Heart right ventricle (tissue), 16 donors: Measurements from ENCODE around the gene OTUD4. TPM values are rescaled to one million over a fixed set of nuclear protein-coding genes. Genes with fewer than 3 reads are reported as not detected.
A peak's percentile ranks its signal among the peaks of the same experiment; 100 is the strongest.

Experiments used
- ATAC-seq, 8 donors: fragments of 200-7000 bp; cut with Tn5 transposase; one replicate each; pipeline ENCODE4 v1.9.1; 2020; ENCODE audit warnings: mild to moderate bottlenecking in 8 of 8, moderate library complexity in 8 of 8, moderate number of reproducible peaks in 1 of 8
- DNase-seq, 2 donors: peaks; one replicate each; pipeline ENCODE4 v3.0.0-alpha.2; 2020
- H3K27ac ChIP-seq, 10 donors: fragments of 200-600 bp; sonication (generic) in 2 of 10; one replicate each; pipeline versions ENCODE4 v1.5.0 to v1.8.0; 2020 to 2022; ENCODE audit warnings: mild to moderate bottlenecking in 3 of 10
- H3K27me3 ChIP-seq, 7 donors: fragments of 200-600 bp; one replicate each; pipeline ENCODE4 v1.8.0; 2021 to 2022; ENCODE audit warnings: mild to moderate bottlenecking in 2 of 7
- H3K36me3 ChIP-seq, 9 donors: fragments of 200-600 bp; sonication (generic) in 1 of 9; one replicate each; pipeline versions ENCODE4 v1.5.0 to v1.8.0; 2020 to 2022; ENCODE audit warnings: mild to moderate bottlenecking in 2 of 9
- H3K4me1 ChIP-seq, 9 donors: fragments of 200-600 bp; sonication (generic) in 1 of 9; one replicate each; pipeline versions ENCODE4 v1.5.0 to v1.8.0; 2020 to 2022; ENCODE audit warnings: mild to moderate bottlenecking in 4 of 9
- H3K4me3 ChIP-seq, 10 donors: fragments of 200-600 bp; sonication (generic) in 2 of 10; one replicate each; pipeline versions ENCODE4 v1.5.0 to v1.8.0; 2020 to 2022; ENCODE audit warnings: mild to moderate bottlenecking in 7 of 10, moderate library complexity in 2 of 10
- H3K9me3 ChIP-seq, 11 donors: fragments of 200-600 bp in 10 of 11; sonication (generic) in 2 of 11; one replicate each; pipeline versions ENCODE4 v1.5.0 to v1.8.0; 2013 to 2022; ENCODE audit warnings: mild to moderate bottlenecking in 2 of 11, control low read depth in 1 of 11, moderate library complexity in 1 of 11
- WGBS, 2 donors: extraction: QIAGEN DNeasy Blood & Tissue Kit; methylation state at CpG; one replicate each; pipeline ENCODE4 v1.1.7; 2013; ENCODE audit warnings: inconsistent platforms in 1 of 2; 5-methylcytosine and 5-hydroxymethylcytosine counted together
- intact Hi-C, 10 donors: fragments of 100-400 bp; cut with DNase I; formaldehyde crosslinking; loops; one replicate each; pipeline versions ENCODE4 v1.11.1 to v1.14.2; 2022
- polyA plus RNA-seq, 2 donors: library from polyadenylated mRNA; stranded (reverse); fragments of 200-250 nt; gene quantifications; one replicate each; pipeline ENCODE4 v1.2.3, GENCODE V29; 2013
- total RNA-seq, 10 donors: library from RNA; stranded (reverse); fragmentation: NEBNext Ultra II Directional in 3 of 10; extraction: Animal tissue kit (Norgen Biotek cat#: 25700) in 3 of 10; gene quantifications; one replicate each; pipeline versions ENCODE4 v1.2.1 to v1.2.4, GENCODE V29; 2021 to 2023
- TF ChIP-seq, protein P1 (sequence below), 9 donors: fragments of 200-600 bp; sonication (generic) in 2 of 9; IDR thresholded peaks; one replicate each; pipeline versions ENCODE4 v1.5.0 to v1.8.0; 2021 to 2022; ENCODE audit warnings: antibody characterized with exemption in 9 of 9, mild to moderate bottlenecking in 5 of 9, moderate library complexity in 1 of 9
- donor health status: Arrhythmogenic right ventricular cardiomyopathy.
- donor health status: ischemic (EF 13 %, LVEDD 7.1; RV severe dilation, severe dysfunction).
- donor health status: healthy with polysubstance abuse.
- donor health status: DM: no; HTN: yes; CAD: no.
- donor health status: DM: no; HTN: no; CAD: no.
- donor health status: ischemic (EF 25% LVEDD 6.9; RV normal size, moderate dysfunction).
- donor health status: ischemic (EF 25% LVEDD 5.7; RV mildly dilated, moderate dysfunction).
- donor health status: healthy.
- donor health status: DM: yes; HTN: yes; CAD: no.
- donor health status: Ischemic cardiomyopathy.
- donor health status: ischemic (EF 35%, LVEDD 5.7; RV mildly dilated, moderate dysfunction).
- donor health status: nonischemic (EF 11% LVEDD 7.7; RV severe dilation, severe dysfunction).
- donor health status: DM: yes; HTN: yes; CAD: no.
- donor health status: PGD.
- donor health status: ischemic (EF 29% LVEDD 5.4; RV normal size, mild dysfunction).
- donor health status: nonischemic (EF 23%, LVEDD 6.1; RV moderate dilation, normal function).

Gene OTUD4
- total and polyA plus RNA-seq, 12 donors, result 9.3 to 36.7 (median 26.3) TPM

DNA sequence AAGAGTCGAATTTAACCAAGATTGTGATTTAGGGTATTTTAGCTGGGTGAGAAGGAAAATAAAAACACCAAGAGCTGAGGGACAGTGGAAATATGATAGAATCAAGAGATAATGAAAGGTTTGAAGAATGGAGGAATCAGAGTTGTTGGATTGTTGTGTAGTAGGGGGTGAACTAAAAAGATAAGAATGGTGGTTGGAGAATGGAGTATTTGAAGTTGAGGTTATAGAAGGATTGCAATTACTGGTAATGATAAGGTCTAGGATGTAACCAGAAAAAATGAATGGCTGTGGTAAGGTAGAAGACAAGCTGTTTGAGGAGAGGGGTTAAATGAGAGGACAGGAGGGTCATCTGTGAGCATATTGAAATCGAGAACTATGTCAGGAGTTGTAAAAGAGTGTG lies 77.8 kb downstream of the OTUD4 start:
- ATAC-seq, result no peak
- intact Hi-C loops, result no loop called here
- H3K36me3 ChIP-seq, result peaks cover 0 to 37% (median 20%) of the 10 kb centered on the region in 9 donors
- no peaks in the 10 kb centered on the region for H3K9me3 ChIP-seq
- no peak overlapping the region for H3K27ac ChIP-seq
- DNase-seq, result no peak
- no peak overlapping the region for H3K4me3 ChIP-seq
- TF ChIP-seq, protein P1, sequence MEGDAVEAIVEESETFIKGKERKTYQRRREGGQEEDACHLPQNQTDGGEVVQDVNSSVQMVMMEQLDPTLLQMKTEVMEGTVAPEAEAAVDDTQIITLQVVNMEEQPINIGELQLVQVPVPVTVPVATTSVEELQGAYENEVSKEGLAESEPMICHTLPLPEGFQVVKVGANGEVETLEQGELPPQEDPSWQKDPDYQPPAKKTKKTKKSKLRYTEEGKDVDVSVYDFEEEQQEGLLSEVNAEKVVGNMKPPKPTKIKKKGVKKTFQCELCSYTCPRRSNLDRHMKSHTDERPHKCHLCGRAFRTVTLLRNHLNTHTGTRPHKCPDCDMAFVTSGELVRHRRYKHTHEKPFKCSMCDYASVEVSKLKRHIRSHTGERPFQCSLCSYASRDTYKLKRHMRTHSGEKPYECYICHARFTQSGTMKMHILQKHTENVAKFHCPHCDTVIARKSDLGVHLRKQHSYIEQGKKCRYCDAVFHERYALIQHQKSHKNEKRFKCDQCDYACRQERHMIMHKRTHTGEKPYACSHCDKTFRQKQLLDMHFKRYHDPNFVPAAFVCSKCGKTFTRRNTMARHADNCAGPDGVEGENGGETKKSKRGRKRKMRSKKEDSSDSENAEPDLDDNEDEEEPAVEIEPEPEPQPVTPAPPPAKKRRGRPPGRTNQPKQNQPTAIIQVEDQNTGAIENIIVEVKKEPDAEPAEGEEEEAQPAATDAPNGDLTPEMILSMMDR (IDR thresholded peaks at IDR 0.05), result no peak
- 88 to 91% methylated on average over 2 of the region's 2 CpGs for WGBS, 2 donors
- H3K4me1 ChIP-seq, result peaks cover 0 to 63% (median 34%) of the 10 kb centered on the region in 9 donors
- H3K27me3 ChIP-seq, result no peaks in the 10 kb centered on the region

- TF ChIP-seq, protein P1 (IDR thresholded peaks at IDR 0.05), result no peak
- Histone ChIP-seq H3K9me3 (no peaks in the 10 kb centered on the region), H3K36me3 (peaks cover 0 to 23% (median 14%) of the 10 kb centered on the region in 9 donors), H3K27me3 (no peaks in the 10 kb centered on the region), H3K4me3 (no peak overlapping the region), H3K27ac (no peak overlapping the region), H3K4me1 (peaks cover 3 to 64% (median 41%) of the 10 kb centered on the region in 9 donors)
- DNase-seq (no peak), ATAC-seq (no peak)
- intact Hi-C loops, result no loop called here
- 94 to 97% methylated on average over 1 of the region's 1 CpG for WGBS, 2 donors
These were observed 79.3 kb downstream of the OTUD4 start for GRCh38 chr4:145101091-145101490.

GRCh38 chr4:145099653-145100052 lies 80.7 kb downstream of the OTUD4 start:
- peak overlapping the region in 9 of 10 donors; percentile 60 to 91 (median 79) for H3K4me3 ChIP-seq
- DNase-seq (no peak), ATAC-seq (no peak)
- H3K36me3 ChIP-seq, result peaks cover 0 to 23% (median 14%) of the 10 kb centered on the region in 9 donors
- H3K27ac ChIP-seq, result peak overlapping the region in 2 of 10 donors; percentile 91 to 93
- TF ChIP-seq, protein P1 (IDR thresholded peaks at IDR 0.05), result no peak
- 24 to 40% methylated on average over 5 of the region's 5 CpGs for WGBS, 2 donors
- no peaks in the 10 kb centered on the region for H3K9me3 ChIP-seq
- intact Hi-C loops, result loop anchor here in 2 of 10 donors (10.0 kb wide), 1 partner anchor 925 kb away; no protein-coding TSS in a partner anchor
- peaks cover 3 to 69% (median 45%) of the 10 kb centered on the region in 9 donors for H3K4me1 ChIP-seq
- no peaks in the 10 kb centered on the region for H3K27me3 ChIP-seq

GRCh38 chr4:145098675-145099037 lies 81.7 kb downstream of the OTUD4 start:
- ATAC-seq (peak; percentile 18 to 72 (median 54)), DNase-seq (peak in 1 of 2 donors; percentile 40)
- Histone ChIP-seq H3K36me3 (peaks cover 0 to 26% (median 19%) of the 10 kb centered on the region in 9 donors), H3K4me1 (peaks cover 3 to 66% (median 45%) of the 10 kb centered on the region in 9 donors), H3K4me3 (peak overlapping the region; percentile 50 to 91 (median 78)), H3K27ac (peak overlapping the region; percentile 5 to 95 (median 91)), H3K27me3 (no peaks in the 10 kb centered on the region), H3K9me3 (peaks cover 0 to 9% (median 0%) of the 10 kb centered on the region in 11 donors)
- intact Hi-C loops, result loop anchor here in 2 of 10 donors (10.0 kb wide), 1 partner anchor 924 kb away; no protein-coding TSS in a partner anchor
- TF ChIP-seq, protein P1 (IDR thresholded peaks at IDR 0.05), result no peak
- 0 to 1% methylated on average over 9 of the region's 9 CpGs for WGBS, 2 donors
